T-cell (primary cell): ENCODE results near the gene ZNF574. TPM values are rescaled to one million over a fixed set of nuclear protein-coding genes. Genes with fewer than 3 reads are reported as not detected.
A peak's percentile ranks its signal among the peaks of the same experiment; 100 is the strongest.

Experiments
- ATAC-seq, 4 experiments: fragments of 200-7000 bp in 3 of 4; fragments of 150-1000 bp in 1 of 4; cut with Tn5 transposase; replicated peaks in 1 of 4; 1 replicate in 3 of 4; 2 replicates in 1 of 4; pipeline ENCODE4 v1.10.0; 2021; ENCODE audit warnings: moderate library complexity in 3 of 4, mild to moderate bottlenecking in 2 of 4, moderate number of reproducible peaks in 1 of 4
- CTCF ChIA-PET, 2 donors: fragments of 300-600 bp; sonication (Branson Sonifier 250); formaldehyde crosslinking; loops; one replicate each; lab custom pipeline; 2022; ENCODE audit warnings: antibody characterized with exemption in 2 of 2; lab: Charles Lee
- POLR2A ChIA-PET, 2 donors: fragments of 300-600 bp; sonication (Branson Sonifier 250); formaldehyde crosslinking; loops; one replicate each; lab custom pipeline; 2022; ENCODE audit warnings: antibody characterized with exemption in 2 of 2; lab: Charles Lee
- DNase-seq, 35 experiments: peaks; one replicate each; pipeline versions ENCODE4 v3.0.0 to v3.0.0-alpha.2; 2013 to 2023
- H3K27ac ChIP-seq: one replicate; pipeline ENCODE4 v1.5.1; 2013; ENCODE audit warnings: low read length
- H3K27me3 ChIP-seq, 2 experiments: replicated peaks in 1 of 2; 1 replicate in 1 of 2; 2 replicates in 1 of 2; pipeline versions ENCODE4 v1.6.1 to v1.7.0; 2013; ENCODE audit warnings: low read length in 1 of 2, mixed read lengths in 1 of 2; ENCODE audit not compliant: control insufficient read depth in 2 of 2, insufficient read depth in 2 of 2; ENCODE audit errors: extremely low read depth in 1 of 2
- H3K36me3 ChIP-seq, 2 donors: 1 replicate in 1 of 2; 2 replicates in 1 of 2; pipeline versions ENCODE4 v1.6.1 to v1.7.0; 2013; ENCODE audit warnings: low read length in 1 of 2; ENCODE audit not compliant: control insufficient read depth in 2 of 2, insufficient read depth in 1 of 2; ENCODE audit errors: extremely low read depth in 1 of 2
- H3K4me1 ChIP-seq, 2 experiments: 1 replicate in 1 of 2; 2 replicates in 1 of 2; pipeline versions ENCODE4 v1.6.1 to v1.7.0; 2013; ENCODE audit warnings: low read length in 2 of 2, mixed read lengths in 1 of 2; ENCODE audit not compliant: insufficient read depth in 2 of 2, control insufficient read depth in 1 of 2; ENCODE audit errors: extremely low read depth in 1 of 2
- H3K4me3 ChIP-seq, 2 donors: 1 replicate in 1 of 2; 2 replicates in 1 of 2; pipeline versions ENCODE4 v1.5.1 to v1.7.0; 2013; ENCODE audit warnings: mild to moderate bottlenecking in 2 of 2, low read length in 1 of 2, moderate library complexity in 1 of 2; ENCODE audit not compliant: control insufficient read depth in 1 of 2; ENCODE audit errors: extremely low read depth in 1 of 2
- H3K9me3 ChIP-seq: 2 replicates; pipeline ENCODE4 v1.7.0; 2013
- H3K27ac Mint-ChIP-seq, 2 donors: one replicate each; pipeline ENCODE4 v1.8.0; 2020 to 2021; ENCODE audit warnings: mild to moderate bottlenecking in 2 of 2, mixed read lengths in 2 of 2
- H3K27me3 Mint-ChIP-seq, 2 donors: one replicate each; pipeline ENCODE4 v1.8.0; 2021 to 2022; ENCODE audit warnings: mixed read lengths in 2 of 2
- H3K36me3 Mint-ChIP-seq: one replicate; pipeline ENCODE4 v1.8.0; 2021; ENCODE audit warnings: mixed read lengths
- H3K4me1 Mint-ChIP-seq, 3 donors: one replicate each; pipeline ENCODE4 v1.8.0; 2020 to 2022; ENCODE audit warnings: mixed read lengths in 3 of 3, mild to moderate bottlenecking in 1 of 3
- H3K4me3 Mint-ChIP-seq, 3 donors: one replicate each; pipeline ENCODE4 v1.8.0; 2020 to 2022; ENCODE audit warnings: mild to moderate bottlenecking in 3 of 3, mixed read lengths in 3 of 3, moderate library complexity in 3 of 3
- H3K9me3 Mint-ChIP-seq, 3 donors: one replicate each; pipeline ENCODE4 v1.8.0; 2020 to 2022; ENCODE audit warnings: mixed read lengths in 3 of 3
- WGBS: methylation state at CpG from one replicate; pipeline ENCODE4 v1.1.5; 2013; ENCODE audit warnings: missing lambda C conversion rate; ENCODE audit not compliant: insufficient coverage; 5-methylcytosine and 5-hydroxymethylcytosine counted together
- total RNA-seq, 35 experiments: library from RNA in 6 of 35; stranded (reverse) in 6 of 35; fragments of 120-200 nt in 1 of 35; gene quantifications; one replicate each; pipeline versions ENCODE4 v1.2.1 to v1.2.4 and lab custom pipeline; 2013 to 2026

ZNF574 gene
- total RNA-seq, 5 donors from 2014 or later (not counting 1 experiment from before 2014, with no cell fraction given): 18.4 to 27.4 (median 26.6) TPM

DNA sequence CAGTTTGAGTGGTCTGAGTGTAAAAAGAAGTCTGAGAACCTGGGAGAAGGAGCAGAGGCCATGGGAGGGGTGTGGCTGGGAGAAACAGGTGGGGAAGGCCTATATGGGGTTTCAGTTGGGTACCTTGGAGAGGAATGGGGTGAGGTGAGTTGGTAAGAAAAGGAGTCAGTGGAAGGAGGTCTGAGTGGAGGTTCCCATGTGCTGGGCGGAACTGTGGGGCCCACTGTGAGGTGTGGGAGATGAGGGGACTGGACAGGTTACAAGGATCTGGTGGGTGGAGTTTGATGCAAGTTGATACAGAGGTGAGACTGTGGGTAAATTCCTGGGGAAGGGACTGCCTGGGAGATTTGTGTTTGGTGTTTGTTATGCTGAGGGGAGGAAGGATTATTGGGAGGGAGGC, 2.1 kb downstream of the ZNF574 start:
- Mint-ChIP-seq H3K27ac (peak overlapping the region; percentile 65 to 91), H3K4me1 (peaks cover 38 to 50% (median 48%) of the 10 kb centered on the region in 3 donors), H3K36me3 (peaks cover 24% of the 10 kb centered on the region), H3K9me3 (no peaks in the 10 kb centered on the region), H3K27me3 (no peaks in the 10 kb centered on the region), H3K4me3 (peak overlapping the region; percentile 88 to 94 (median 94))
- 100% methylated on average over 1 of the region's 1 CpG for WGBS
- Histone ChIP-seq H3K9me3 (no peaks in the 10 kb centered on the region), H3K27me3 (no peaks in the 10 kb centered on the region), H3K4me3 (no peak overlapping the region), H3K27ac (no peak overlapping the region), H3K36me3 (peaks cover 18 to 37% of the 10 kb centered on the region in 2 donors), H3K4me1 (peaks cover 12 to 28% of the 10 kb centered on the region in 2 experiments)
- CTCF ChIA-PET: no interaction called here
- POLR2A ChIA-PET: no interaction called here
- ATAC-seq: no peak
- no peak for DNase-seq

DNA sequence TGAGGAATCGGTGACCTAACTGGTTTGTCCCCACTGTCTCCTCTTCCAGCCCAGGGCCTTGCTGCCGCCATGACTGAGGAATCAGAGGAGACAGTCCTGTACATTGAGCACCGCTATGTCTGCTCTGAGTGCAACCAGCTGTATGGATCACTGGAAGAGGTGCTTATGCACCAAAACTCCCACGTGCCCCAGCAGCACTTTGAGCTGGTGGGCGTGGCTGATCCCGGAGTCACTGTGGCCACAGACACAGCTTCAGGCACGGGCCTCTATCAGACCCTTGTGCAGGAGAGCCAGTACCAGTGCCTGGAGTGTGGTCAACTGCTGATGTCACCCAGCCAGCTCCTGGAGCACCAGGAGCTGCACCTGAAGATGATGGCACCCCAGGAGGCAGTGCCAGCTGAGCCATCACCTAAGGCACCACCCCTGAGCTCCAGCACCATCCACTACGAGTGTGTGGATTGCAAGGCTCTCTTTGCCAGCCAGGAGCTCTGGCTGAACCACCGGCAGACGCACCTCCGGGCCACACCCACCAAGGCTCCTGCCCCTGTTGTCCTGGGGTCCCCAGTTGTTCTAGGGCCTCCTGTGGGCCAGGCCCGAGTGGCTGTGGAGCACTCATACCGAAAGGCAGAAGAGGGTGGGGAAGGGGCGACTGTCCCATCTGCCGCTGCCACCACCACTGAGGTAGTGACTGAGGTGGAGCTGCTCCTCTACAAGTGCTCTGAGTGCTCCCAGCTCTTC, 2.7 kb downstream of the ZNF574 start:
- DNase-seq: no peak
- H3K4me3 ChIP-seq: no peak overlapping the region
- peaks cover 18 to 37% of the 10 kb centered on the region in 2 donors for H3K36me3 ChIP-seq
- ChIA-PET POLR2A (no interaction called here), CTCF (no interaction called here)
- peaks cover 12 to 28% of the 10 kb centered on the region in 2 experiments for H3K4me1 ChIP-seq
- peak overlapping the region; percentile 88 to 94 (median 94) for H3K4me3 Mint-ChIP-seq
- H3K9me3 Mint-ChIP-seq: no peaks in the 10 kb centered on the region
- H3K9me3 ChIP-seq: no peaks in the 10 kb centered on the region
- H3K27ac Mint-ChIP-seq: peak overlapping the region in 1 of 2 donors; percentile 65
- no peak for ATAC-seq
- H3K4me1 Mint-ChIP-seq: peaks cover 38 to 50% (median 48%) of the 10 kb centered on the region in 3 donors
- no peaks in the 10 kb centered on the region for H3K27me3 Mint-ChIP-seq
- WGBS: 87% methylated on average over 14 of the region's 15 CpGs
- H3K27ac ChIP-seq: no peak overlapping the region
- peaks cover 24% of the 10 kb centered on the region for H3K36me3 Mint-ChIP-seq
- no peaks in the 10 kb centered on the region for H3K27me3 ChIP-seq

DNA sequence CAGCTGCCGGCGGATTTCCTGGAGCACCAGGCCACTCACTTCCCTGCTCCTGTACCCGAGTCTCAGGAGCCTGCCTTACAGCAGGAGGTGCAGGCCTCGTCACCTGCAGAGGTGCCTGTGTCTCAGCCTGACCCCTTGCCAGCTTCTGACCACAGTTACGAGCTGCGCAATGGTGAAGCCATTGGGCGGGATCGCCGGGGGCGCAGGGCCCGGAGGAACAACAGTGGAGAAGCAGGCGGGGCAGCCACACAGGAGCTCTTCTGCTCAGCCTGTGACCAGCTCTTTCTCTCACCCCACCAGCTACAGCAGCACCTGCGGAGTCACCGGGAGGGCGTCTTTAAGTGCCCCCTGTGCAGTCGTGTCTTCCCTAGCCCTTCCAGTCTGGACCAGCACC, 3.3 kb downstream of the ZNF574 start:
- Histone ChIP-seq H3K4me1 (peaks cover 12 to 28% of the 10 kb centered on the region in 2 experiments), H3K9me3 (no peaks in the 10 kb centered on the region), H3K4me3 (no peak overlapping the region), H3K27me3 (no peaks in the 10 kb centered on the region), H3K36me3 (peaks cover 18 to 37% of the 10 kb centered on the region in 2 donors), H3K27ac (no peak overlapping the region)
- Mint-ChIP-seq H3K27me3 (no peaks in the 10 kb centered on the region), H3K9me3 (no peaks in the 10 kb centered on the region), H3K4me3 (no peak overlapping the region), H3K36me3 (peaks cover 24% of the 10 kb centered on the region), H3K4me1 (peaks cover 38 to 50% (median 48%) of the 10 kb centered on the region in 3 donors), H3K27ac (no peak overlapping the region)
- CTCF ChIA-PET: no interaction called here
- DNase-seq: no peak
- no peak for ATAC-seq
- WGBS: 92% methylated on average over 10 of the region's 16 CpGs
- POLR2A ChIA-PET: no interaction called here

DNA sequence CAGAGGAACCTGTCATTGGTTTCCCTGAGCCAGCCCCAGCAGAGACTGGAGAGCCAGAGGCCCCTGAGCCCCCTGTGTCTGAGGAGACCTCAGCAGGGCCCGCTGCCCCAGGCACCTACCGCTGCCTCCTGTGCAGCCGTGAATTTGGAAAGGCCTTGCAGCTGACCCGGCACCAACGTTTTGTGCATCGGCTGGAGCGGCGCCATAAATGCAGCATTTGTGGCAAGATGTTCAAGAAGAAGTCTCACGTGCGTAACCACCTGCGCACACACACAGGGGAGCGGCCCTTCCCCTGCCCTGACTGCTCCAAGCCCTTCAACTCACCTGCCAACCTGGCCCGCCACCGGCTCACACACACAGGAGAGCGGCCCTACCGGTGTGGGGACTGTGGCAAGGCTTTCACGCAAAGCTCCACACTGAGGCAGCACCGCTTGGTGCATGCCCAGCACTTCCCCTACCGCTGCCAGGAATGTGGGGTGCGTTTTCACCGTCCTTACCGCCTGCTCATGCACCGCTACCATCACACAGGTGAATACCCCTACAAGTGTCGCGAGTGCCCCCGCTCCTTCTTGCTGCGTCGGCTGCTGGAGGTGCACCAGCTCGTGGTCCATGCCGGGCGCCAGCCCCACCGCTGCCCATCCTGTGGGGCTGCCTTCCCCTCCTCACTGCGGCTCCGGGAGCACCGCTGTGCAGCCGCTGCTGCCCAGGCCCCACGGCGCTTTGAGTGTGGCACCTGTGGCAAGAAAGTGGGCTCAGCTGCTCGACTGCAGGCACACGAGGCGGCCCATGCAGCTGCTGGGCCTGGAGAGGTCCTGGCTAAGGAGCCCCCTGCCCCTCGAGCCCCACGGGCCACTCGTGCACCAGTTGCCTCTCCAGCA, 4.2 kb downstream of the ZNF574 start:
- peaks cover 12 to 22% of the 10 kb centered on the region in 2 experiments for H3K4me1 ChIP-seq
- H3K9me3 ChIP-seq: no peaks in the 10 kb centered on the region
- ChIA-PET POLR2A (no interaction called here), CTCF (no interaction called here)
- DNase-seq (no peak), ATAC-seq (no peak)
- no peaks in the 10 kb centered on the region for H3K27me3 Mint-ChIP-seq
- peaks cover 24% of the 10 kb centered on the region for H3K36me3 Mint-ChIP-seq
- H3K27ac Mint-ChIP-seq: no peak overlapping the region
- no peaks in the 10 kb centered on the region for H3K27me3 ChIP-seq
- no peak overlapping the region for H3K27ac ChIP-seq
- 94% methylated on average over 35 of the region's 44 CpGs for WGBS
- peaks cover 36 to 43% (median 42%) of the 10 kb centered on the region in 3 donors for H3K4me1 Mint-ChIP-seq
- H3K9me3 Mint-ChIP-seq: no peaks in the 10 kb centered on the region
- no peak overlapping the region for H3K4me3 ChIP-seq
- peaks cover 18 to 37% of the 10 kb centered on the region in 2 donors for H3K36me3 ChIP-seq
- no peak overlapping the region for H3K4me3 Mint-ChIP-seq

DNA sequence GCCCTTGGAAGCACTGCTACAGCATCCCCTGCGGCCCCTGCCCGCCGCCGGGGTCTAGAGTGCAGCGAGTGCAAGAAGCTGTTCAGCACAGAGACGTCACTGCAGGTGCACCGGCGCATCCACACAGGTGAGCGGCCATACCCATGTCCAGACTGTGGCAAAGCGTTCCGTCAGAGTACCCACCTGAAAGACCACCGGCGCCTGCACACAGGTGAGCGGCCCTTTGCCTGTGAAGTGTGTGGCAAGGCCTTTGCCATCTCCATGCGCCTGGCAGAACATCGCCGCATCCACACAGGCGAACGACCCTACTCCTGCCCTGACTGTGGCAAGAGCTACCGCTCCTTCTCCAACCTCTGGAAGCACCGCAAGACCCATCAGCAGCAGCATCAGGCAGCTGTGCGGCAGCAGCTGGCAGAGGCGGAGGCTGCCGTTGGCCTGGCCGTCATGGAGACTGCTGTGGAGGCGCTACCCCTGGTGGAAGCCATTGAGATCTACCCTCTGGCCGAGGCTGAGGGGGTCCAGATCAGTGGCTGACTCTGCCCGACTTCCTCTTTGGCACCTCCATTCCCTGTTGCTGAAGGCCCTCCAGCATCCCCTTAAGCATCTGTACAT, 4.9 kb downstream of the ZNF574 start:
- Histone ChIP-seq H3K9me3 (no peaks in the 10 kb centered on the region), H3K27ac (no peak overlapping the region), H3K27me3 (no peaks in the 10 kb centered on the region), H3K4me3 (no peak overlapping the region), H3K36me3 (peaks cover 18 to 37% of the 10 kb centered on the region in 2 donors), H3K4me1 (peaks cover 12 to 17% of the 10 kb centered on the region in 2 experiments)
- ChIA-PET CTCF (no interaction called here), POLR2A (no interaction called here)
- H3K4me3 Mint-ChIP-seq: no peak overlapping the region
- H3K4me1 Mint-ChIP-seq: peaks cover 29 to 35% (median 35%) of the 10 kb centered on the region in 3 donors
- peaks cover 24% of the 10 kb centered on the region for H3K36me3 Mint-ChIP-seq
- ATAC-seq: no peak
- over 99% methylated on average over 24 of the region's 28 CpGs for WGBS
- H3K27me3 Mint-ChIP-seq: no peaks in the 10 kb centered on the region
- no peak for DNase-seq
- H3K27ac Mint-ChIP-seq: no peak overlapping the region
- no peaks in the 10 kb centered on the region for H3K9me3 Mint-ChIP-seq

DNA sequence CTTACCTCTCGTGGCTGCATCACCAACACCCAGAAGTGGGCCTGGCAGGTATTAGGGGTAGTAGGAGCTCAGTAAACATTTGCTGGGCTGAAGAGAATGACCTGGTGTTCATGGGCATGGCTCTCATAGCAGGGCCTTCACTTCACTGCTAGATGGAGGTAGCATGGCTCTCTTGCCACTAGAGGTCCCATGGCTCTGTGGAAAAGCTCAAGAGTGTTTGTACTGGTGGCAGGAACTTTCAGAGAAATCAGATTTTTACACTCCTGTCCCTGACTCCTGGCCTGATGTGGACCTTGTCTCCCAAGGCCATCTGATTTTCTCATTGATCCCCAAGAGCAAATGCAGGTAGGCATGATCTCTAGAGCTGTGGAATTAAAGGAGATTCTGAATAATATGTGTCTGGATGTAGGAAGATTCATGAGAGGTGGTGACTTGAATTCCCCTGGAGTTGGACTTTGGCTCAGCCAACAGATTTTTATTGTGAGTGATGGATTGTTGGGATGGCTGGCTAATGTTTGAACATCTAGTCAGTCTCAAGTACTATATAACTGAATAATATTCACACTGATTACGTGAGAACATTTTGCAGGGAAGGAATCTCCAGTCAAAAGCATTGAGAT, 5.7 kb downstream of the ZNF574 start:
- POLR2A ChIA-PET: no interaction called here

More for the DNA sequence above, 5.7 kb downstream of the ZNF574 start:
- Mint-ChIP-seq H3K4me1 (peaks cover 24 to 31% (median 30%) of the 10 kb centered on the region in 3 donors), H3K9me3 (no peaks in the 10 kb centered on the region), H3K27me3 (no peaks in the 10 kb centered on the region), H3K4me3 (no peak overlapping the region), H3K36me3 (peaks cover 24% of the 10 kb centered on the region), H3K27ac (peak overlapping the region in 1 of 2 donors; percentile 28)
- Histone ChIP-seq H3K36me3 (peaks cover 18 to 37% of the 10 kb centered on the region in 2 donors), H3K4me1 (peaks cover 11 to 14% of the 10 kb centered on the region in 2 experiments), H3K4me3 (no peak overlapping the region), H3K9me3 (no peaks in the 10 kb centered on the region), H3K27ac (no peak overlapping the region), H3K27me3 (no peaks in the 10 kb centered on the region)
- CTCF ChIA-PET: no interaction called here
- ATAC-seq (peak in 3 of 4 experiments; percentile 45 to 54 (median 49)), DNase-seq (peak in 1 of 35 experiments; percentile 40)
- WGBS: 92% methylated on average over 2 of the region's 2 CpGs
